Gastrocnemius medialis (tissue), 4 donors: ENCODE data around the gene CLEC4G. TPM values are rescaled to one million over a fixed set of nuclear protein-coding genes. Genes with fewer than 3 reads are reported as not detected.

Experiments used
- ATAC-seq, 2 donors: fragments of 150-250 bp; one replicate each; pipeline ENCODE4 v1.9.1; 2016
- DNase-seq, 2 donors: peaks; one replicate each; pipeline ENCODE4 v3.0.0-alpha.2; 2019
- H3K27ac ChIP-seq, 4 donors: fragments of 200-600 bp; sonication (generic); 1 replicate in 1 of 4; 2 replicates in 3 of 4; pipeline ENCODE4 v1.5.1; 2016 to 2018; ENCODE audit warnings: mild to moderate bottlenecking in 2 of 4, moderate library complexity in 1 of 4
- H3K27me3 ChIP-seq, 3 donors: fragments of 200-600 bp; sonication (generic) in 2 of 3; 1 replicate in 1 of 3; 2 replicates in 2 of 3; pipeline versions ENCODE4 v1.5.1 to v1.6.0; 2016 to 2019; ENCODE audit warnings: mild to moderate bottlenecking in 1 of 3, moderate library complexity in 1 of 3
- H3K36me3 ChIP-seq, 2 donors: fragments of 200-600 bp; sonication (generic) in 1 of 2; one replicate each; pipeline ENCODE4 v1.5.1; 2017 to 2018
- H3K4me1 ChIP-seq, 2 donors: fragments of 200-600 bp; sonication (generic) in 1 of 2; one replicate each; pipeline ENCODE4 v1.5.1; 2016 to 2017; ENCODE audit warnings: mild to moderate bottlenecking in 2 of 2
- H3K4me3 ChIP-seq, 4 donors: fragments of 200-600 bp; sonication (generic) in 3 of 4; 1 replicate in 1 of 4; 2 replicates in 3 of 4; pipeline ENCODE4 v1.5.1; 2016 to 2019; ENCODE audit warnings: mild to moderate bottlenecking in 2 of 4
- H3K9me3 ChIP-seq, 3 donors: fragments of 200-600 bp; sonication (generic) in 2 of 3; 1 replicate in 1 of 3; 2 replicates in 2 of 3; pipeline ENCODE4 v1.5.1; 2016 to 2019
- CTCF ChIP-seq, 5 experiments: fragments of 450-650 bp in 3 of 5; fragments of 200-600 bp in 2 of 5; sonication (generic) in 2 of 5; IDR thresholded peaks in 4 of 5; conservative IDR thresholded peaks in 1 of 5; 1 replicate in 4 of 5; 2 replicates in 1 of 5; pipeline ENCODE4 v1.5.1; 2016 to 2019; ENCODE audit warnings: antibody characterized with exemption in 5 of 5, mild to moderate bottlenecking in 3 of 5, moderate library complexity in 3 of 5
- POLR2A ChIP-seq, 2 donors: fragments of 450-650 bp; IDR thresholded peaks; one replicate each; pipeline ENCODE4 v1.6.1; 2017; ENCODE audit warnings: antibody characterized with exemption in 2 of 2, mild to moderate bottlenecking in 2 of 2, moderate library complexity in 2 of 2
- in situ Hi-C, 4 donors: fragments of 200-750 bp; cut with MboI; loops; one replicate each; pipeline versions ENCODE4 v1.15.0 to v1.8.0; 2017; ENCODE audit warnings: low sequenced_read_pairs in 4 of 4
- intact Hi-C: fragments of 100-400 bp; cut with DNase I; formaldehyde crosslinking; loops from one replicate; pipeline ENCODE4 v1.15.1; 2023; ENCODE audit warnings: low total_unique reads
- total RNA-seq, 4 donors: library from RNA; depleted of rRNA; stranded (reverse); fragments of >200 nt; gene quantifications; one replicate each; pipeline versions ENCODE4 v1.1.0 to v1.2.3, GENCODE V29; 2016

The CLEC4G gene
- total RNA-seq, 4 donors from 2014 or later: 0.86 TPM; not detected in 3

GRCh38 chr19:7730286-7731217 lies 1.4 kb downstream of the CLEC4G start:
- no peaks in the 10 kb centered on the region for H3K36me3 ChIP-seq
- intact Hi-C loops (no loop called here), in situ Hi-C loops (no loop called here)
- H3K4me1 ChIP-seq: no peaks in the 10 kb centered on the region
- H3K27ac ChIP-seq: no peak overlapping the region
- no peak overlapping the region for H3K4me3 ChIP-seq
- no peaks in the 10 kb centered on the region for H3K9me3 ChIP-seq
- peaks cover 23 to 34% (median 32%) of the 10 kb centered on the region in 3 donors for H3K27me3 ChIP-seq
- DNase-seq: no peak
- no peak for ATAC-seq
- no peak for TF ChIP-seq CTCF (IDR thresholded peaks at IDR 0.05 in 4 of 5, conservative IDR thresholded peaks at IDR 0.05 in 1 of 5)

DNA sequence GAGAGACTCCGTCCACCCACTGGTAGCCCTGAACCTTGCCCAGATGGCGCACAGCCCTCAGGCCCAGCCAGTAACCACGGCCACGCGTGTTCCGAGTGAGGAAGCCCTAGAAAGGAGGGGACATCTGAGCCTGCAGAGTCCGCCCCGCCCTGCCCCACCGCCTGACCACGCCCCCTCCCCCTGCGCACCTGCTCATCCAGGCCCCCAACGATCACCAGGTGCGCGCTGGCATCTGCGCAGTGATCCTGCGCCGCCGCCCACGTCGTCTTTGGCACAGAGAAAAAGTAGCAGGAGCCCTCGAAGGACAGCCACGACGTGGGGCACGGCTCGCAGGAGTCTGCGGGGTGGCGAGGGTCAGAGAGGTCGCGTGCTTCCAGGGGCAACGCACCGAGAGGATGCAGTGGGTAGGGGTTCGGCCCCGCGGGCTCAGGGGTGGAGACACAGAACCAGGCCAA lies 2.1 kb downstream of the CLEC4G start:
- DNase-seq (no peak), ATAC-seq (no peak)
- Histone ChIP-seq H3K27me3 (peaks cover 23 to 34% (median 32%) of the 10 kb centered on the region in 3 donors), H3K4me1 (no peaks in the 10 kb centered on the region), H3K27ac (no peak overlapping the region), H3K36me3 (no peaks in the 10 kb centered on the region), H3K4me3 (no peak overlapping the region), H3K9me3 (no peaks in the 10 kb centered on the region)
- TF ChIP-seq POLR2A (IDR thresholded peaks at IDR 0.05) (no peak), CTCF (IDR thresholded peaks at IDR 0.05 in 4 of 5, conservative IDR thresholded peaks at IDR 0.05 in 1 of 5) (no peak)
- intact Hi-C loops (no loop called here), in situ Hi-C loops (no loop called here)

DNA sequence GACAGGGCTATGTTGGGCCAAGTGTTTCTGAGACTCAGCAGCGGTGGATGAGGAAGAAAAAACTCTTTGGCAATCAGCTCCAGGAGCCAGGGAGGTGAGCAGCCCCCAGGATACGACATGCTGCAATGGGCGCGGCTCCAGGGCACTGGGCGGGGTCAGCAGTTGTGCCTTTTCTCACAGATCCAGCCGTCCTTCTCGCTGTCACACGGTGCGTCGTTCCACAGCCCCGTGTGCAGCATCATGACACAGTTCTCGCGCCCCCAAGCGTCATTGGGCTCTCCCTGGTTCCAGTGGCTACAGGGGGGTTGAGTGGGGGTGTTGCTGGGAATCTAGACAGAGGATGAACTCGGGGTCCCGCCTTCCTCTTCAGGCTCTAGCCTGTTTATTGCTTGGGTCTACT lies 2.7 kb downstream of the CLEC4G start:
- in situ Hi-C loops: no loop called here
- intact Hi-C loops: no loop called here
- Histone ChIP-seq H3K27ac (no peak overlapping the region), H3K4me1 (no peaks in the 10 kb centered on the region), H3K4me3 (no peak overlapping the region), H3K36me3 (no peaks in the 10 kb centered on the region), H3K9me3 (no peaks in the 10 kb centered on the region), H3K27me3 (peaks cover 23 to 34% (median 32%) of the 10 kb centered on the region in 3 donors)
- no peak for ATAC-seq
- TF ChIP-seq CTCF (IDR thresholded peaks at IDR 0.05 in 4 of 5, conservative IDR thresholded peaks at IDR 0.05 in 1 of 5) (no peak), POLR2A (IDR thresholded peaks at IDR 0.05) (no peak)
- no peak for DNase-seq

- H3K27me3 ChIP-seq: peaks cover 19 to 21% (median 20%) of the 10 kb centered on the region in 3 donors
- no peak for ATAC-seq
- intact Hi-C loops: no loop called here
- TF ChIP-seq CTCF (IDR thresholded peaks at IDR 0.05 in 4 of 5, conservative IDR thresholded peaks at IDR 0.05 in 1 of 5): no peak
- H3K27ac ChIP-seq: no peak overlapping the region
- no peaks in the 10 kb centered on the region for H3K9me3 ChIP-seq
- DNase-seq: no peak
- in situ Hi-C loops: no loop called here
- no peaks in the 10 kb centered on the region for H3K36me3 ChIP-seq
- no peaks in the 10 kb centered on the region for H3K4me1 ChIP-seq
- no peak overlapping the region for H3K4me3 ChIP-seq
These were observed 6.1 kb downstream of the CLEC4G start for GRCh38 chr19:7725791-7726190.
